Kidney tubule cell (primary cell): ENCODE results near the gene PLBD2.

Source experiments
- DNase-seq: peaks from one replicate; pipeline ENCODE4 v3.0.0-alpha.2; 2018; ENCODE audit warnings: low spot score

The PLBD2 gene

DNA sequence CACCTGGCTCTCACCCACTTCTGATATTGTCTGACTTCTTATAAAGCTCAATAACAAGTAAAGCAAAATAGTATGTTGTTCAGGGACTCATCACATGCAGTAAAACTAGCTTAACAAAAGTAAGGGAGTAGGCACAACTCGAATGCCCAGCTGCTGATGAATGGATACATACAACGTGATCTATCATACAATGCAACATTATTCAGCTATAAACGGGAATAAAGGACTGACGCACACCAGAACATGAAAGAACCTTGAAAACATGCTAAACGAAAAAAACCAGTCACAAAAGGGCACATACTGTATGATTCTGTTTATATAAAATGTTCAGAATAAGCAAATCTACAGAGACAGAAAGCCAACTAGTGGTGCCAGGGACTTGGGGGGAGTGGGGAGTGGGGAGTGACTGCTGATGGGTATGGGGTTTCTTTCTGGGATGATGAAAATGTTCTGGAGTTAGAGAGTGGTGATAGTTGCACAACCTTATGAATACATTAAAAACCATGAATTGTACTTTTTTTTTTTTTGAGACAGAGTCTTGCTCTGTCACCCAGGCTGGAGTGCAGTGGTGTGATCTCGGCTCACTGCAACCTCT is 11.1 kb downstream of the PLBD2 start:
- no peak for DNase-seq

DNA sequence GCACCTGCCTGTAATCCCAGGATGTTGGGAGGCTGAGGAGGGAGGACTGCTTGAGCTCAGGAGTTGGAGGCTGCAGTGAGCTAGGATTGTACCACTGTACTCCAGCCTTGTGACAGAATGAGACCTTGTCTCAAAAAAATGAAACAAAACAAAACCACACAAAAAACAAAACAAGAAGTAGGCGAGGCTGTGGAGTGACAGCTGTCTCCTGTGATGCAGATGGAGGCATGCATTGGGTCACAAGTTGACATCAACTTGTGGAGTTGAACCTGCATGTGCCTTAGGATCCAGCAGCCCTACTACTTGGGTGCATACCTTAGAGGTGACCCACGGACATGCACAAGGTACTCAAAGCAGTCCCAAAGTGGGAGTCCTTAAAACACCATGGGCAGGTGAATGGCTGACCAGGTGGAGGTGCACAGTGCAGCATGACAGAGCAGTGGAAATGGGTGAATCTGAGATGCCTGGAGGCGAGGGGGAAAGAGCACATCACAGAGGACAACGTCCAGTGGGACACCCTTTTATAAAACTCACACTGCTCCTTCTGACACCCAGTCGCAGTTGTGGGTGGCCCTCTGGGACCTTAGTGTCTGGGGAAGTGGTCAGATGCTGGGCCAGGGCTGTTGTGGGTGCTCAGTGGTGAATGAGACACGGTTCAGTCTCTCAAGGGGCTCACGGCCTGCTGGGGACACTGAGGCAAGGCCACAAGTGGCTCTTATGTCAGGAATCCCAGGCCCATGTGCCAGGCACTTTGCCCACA is 12.7 kb downstream of the PLBD2 start:
- DNase-seq: no peak

GRCh38 chr12:113371808-113372207 is 13.4 kb downstream of the PLBD2 start:
- no peak for DNase-seq

DNA sequence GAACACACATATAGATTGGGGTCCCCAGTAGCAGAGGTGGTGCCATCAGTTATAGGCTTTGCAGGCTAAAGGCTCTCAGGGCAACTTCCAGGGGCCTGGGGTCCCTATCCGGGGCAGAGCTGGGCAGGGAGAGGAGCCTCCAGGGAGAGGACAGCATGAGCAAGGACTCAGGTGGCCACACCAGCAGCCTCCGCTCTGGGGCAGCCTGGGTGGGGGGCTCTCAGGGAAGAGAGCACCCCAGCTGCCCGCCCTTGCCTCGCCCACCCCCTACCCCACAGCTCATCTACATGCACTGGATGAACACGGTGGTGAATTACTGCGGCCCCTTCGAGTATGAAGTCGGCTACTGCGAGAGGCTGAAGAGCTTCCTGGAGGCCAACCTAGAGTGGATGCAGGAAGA is 14.0 kb downstream of the PLBD2 start:
- DNase-seq: no peak

GRCh38 chr12:113373440-113373839 is 15.1 kb downstream of the PLBD2 start:
- DNase-seq: no peak

GRCh38 chr12:113373969-113374368 is 15.6 kb downstream of the PLBD2 start:
- DNase-seq: no peak

- no peak for DNase-seq
These were observed 16.5 kb downstream of the PLBD2 start for GRCh38 chr12:113374823-113375428.

- DNase-seq: no peak
These were observed 19.9 kb downstream of the PLBD2 start for GRCh38 chr12:113378291-113378690.

GRCh38 chr12:113381220-113381619 is 22.8 kb downstream of the PLBD2 start:
- no peak for DNase-seq

GRCh38 chr12:113382206-113382605 is 23.8 kb downstream of the PLBD2 start:
- no peak for DNase-seq

DNA sequence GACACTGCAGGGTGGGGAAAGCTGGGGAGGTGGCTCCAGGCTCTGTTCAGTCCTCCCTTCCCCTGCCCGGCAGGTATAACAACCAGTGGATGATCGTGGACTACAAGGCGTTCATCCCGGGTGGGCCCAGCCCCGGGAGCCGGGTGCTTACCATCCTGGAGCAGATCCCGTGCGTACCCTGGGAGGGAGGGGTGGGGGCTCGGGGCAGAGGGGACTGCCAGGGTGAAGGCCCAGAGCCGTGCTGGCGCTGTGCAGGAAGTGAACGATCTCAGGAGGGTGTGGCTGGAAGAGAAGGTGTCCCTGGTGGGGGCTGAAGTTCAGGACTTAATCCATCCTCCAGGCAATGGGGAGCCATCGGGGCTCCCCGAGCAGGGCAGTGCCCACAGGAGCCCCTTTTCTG is 26.4 kb downstream of the PLBD2 start:
- DNase-seq: no peak

DNA sequence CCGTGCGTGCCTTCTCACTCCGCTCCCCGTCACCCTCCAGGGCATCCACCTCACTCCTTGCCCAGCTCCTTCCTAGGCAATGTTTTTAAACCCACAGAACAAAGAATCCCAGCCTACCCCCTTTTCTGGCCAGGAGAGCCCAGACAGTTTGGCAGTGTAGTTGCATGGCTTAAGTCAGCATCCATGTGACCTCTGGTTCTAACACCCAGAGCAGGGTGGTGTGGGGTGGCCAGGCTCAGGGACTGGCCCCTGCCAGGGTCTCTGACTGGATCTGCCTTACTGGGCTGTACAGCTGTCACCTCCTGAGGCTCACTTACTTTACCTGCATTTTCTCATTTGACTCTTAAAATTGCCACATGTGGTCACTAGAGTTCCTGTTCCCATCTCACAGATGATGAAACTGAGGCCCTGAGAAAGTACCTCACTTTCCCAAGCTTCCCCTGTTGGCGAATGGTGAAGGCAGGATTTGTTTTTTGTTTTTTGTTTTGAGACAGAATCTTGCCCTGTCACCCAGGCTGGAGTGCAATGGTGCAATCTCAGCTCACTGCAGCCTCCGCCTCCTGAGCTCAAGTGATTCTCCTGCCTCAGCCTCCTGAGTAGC is 27.0 kb downstream of the PLBD2 start:
- no peak for DNase-seq

DNA sequence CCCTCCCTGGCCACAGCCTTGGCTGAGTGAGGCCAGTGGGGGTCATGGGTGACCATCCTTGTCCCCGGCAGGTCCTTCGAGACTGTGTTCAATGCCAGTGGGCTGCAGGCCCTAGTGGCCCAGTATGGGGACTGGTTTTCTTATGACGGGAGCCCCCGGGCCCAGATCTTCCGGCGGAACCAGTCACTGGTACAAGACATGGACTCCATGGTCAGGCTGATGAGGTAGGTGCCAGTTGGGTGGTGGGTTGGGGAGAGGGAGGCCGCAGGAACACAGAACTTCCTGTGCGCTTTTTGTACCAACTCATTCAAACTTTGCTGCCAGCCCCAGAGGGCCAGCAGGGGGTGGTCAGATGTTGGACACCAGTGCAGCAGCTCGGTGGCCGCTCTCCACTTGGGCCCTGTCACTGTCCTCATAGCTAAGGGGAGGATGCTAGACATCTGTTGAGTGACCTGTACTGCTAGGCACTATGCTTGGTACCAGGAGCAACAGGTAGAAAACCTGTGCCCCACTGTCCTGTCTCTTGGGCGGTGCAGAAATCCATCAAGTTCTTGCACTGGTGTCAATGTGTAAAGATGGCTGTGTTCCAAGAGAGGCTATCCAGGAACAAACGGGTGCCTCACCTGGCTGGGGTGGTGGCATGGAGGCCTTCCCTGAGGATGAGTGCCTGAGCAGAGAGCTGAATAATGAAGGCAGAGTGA is 28.6 kb downstream of the PLBD2 start:
- no peak for DNase-seq

GRCh38 chr12:113387631-113388030 is 29.2 kb downstream of the PLBD2 start:
- DNase-seq: no peak

GRCh38 chr12:113388351-113388750 is 30.0 kb downstream of the PLBD2 start:
- DNase-seq: no peak

GRCh38 chr12:113390064-113391043 is 32.0 kb downstream of the PLBD2 start:
- DNase-seq: no peak

DNA sequence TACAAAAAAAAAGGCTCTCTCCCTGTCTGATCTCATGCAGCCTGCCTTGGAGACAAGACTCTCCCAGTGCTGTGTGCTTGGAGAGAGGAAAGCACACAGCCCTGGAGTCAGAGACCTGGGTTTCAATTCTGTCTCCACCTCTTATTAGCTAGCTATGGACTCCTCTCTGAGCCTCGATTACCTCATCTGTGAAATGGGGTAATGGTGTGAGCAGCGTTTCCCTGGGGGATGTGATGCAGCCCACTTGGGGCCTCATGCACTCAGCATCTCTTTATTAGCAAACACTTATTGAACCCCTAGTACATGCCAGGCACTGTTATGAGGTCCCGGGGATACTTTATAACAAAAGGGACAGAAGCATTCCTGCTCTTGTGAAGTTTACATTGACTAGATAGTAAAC is 32.8 kb downstream of the PLBD2 start:
- no peak for DNase-seq

GRCh38 chr12:113391650-113392337 is 33.4 kb downstream of the PLBD2 start:
- DNase-seq: no peak

GRCh38 chr12:113392520-113392919 is 34.1 kb downstream of the PLBD2 start:
- DNase-seq: no peak

DNA sequence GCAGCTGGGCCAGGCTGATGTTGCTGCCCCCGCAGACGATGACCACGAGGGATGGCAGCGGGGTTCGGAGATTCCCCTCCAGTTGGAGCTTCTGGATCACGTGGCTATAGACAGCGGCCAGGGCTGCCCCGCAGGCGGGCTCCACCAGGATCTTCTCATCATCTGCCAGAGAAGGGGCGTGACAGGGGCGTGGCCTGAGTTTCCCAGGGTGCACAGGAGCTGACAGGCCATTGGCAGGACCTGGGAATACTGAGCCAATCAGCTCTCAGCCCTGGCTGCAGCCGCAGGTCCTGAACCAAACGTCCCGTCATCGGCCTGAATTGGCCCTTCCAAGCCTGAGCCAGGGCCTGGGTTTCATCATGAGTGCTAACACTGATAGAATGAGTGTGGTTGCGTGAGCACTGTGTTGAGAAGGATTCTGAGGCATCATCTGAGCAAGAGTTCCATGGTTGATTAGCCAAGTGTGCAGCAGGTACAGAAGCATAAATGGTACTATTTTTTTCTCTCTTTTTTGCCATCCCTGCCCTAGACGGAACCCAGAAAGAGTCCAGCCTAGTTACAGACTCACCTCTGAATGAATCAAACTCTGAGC is 34.7 kb downstream of the PLBD2 start:
- peak; percentile 77 for DNase-seq
